AG10803 (cell line): Measurements from ENCODE around the gene OCIAD1.
"Not testable (repeated sequence)": the region's sequence is repeated elsewhere in the genome, so short reads cannot be mapped to it uniquely, and the experiment has no call there.

Experiments used
- DNase-seq: peaks from one replicate; pipeline ENCODE4 v3.0.0; 2010; ENCODE audit warnings: low read depth
- H3K4me3 ChIP-seq: 2 replicates; pipeline ENCODE4 v1.5.1; 2011; ENCODE audit warnings: mild to moderate bottlenecking, low read length, control low read depth
- CTCF ChIP-seq: conservative IDR thresholded peaks from 2 replicates; pipeline ENCODE4 v1.5.1; 2011; ENCODE audit warnings: mild to moderate bottlenecking, low read length, control low read depth, inconsistent platforms

The OCIAD1 gene

GRCh38 chr4:48827622-48828021 is 3.3 kb upstream of the OCIAD1 start:
- H3K4me3 ChIP-seq = no peak overlapping the region
- TF ChIP-seq CTCF = no peak

GRCh38 chr4:48831532-48832030 is 693 bp downstream of the OCIAD1 start:
- peak; percentile 16 for DNase-seq
- TF ChIP-seq CTCF = no peak

More at GRCh38 chr4:48827622-48828021, 3.3 kb upstream of the OCIAD1 start:
- no peak for DNase-seq

GRCh38 chr4:48832571-48832970 is 1.7 kb downstream of the OCIAD1 start:
- peak overlapping the region; percentile 99 for H3K4me3 ChIP-seq
- no peak for DNase-seq
- no peak for TF ChIP-seq CTCF

More at GRCh38 chr4:48831532-48832030, 693 bp downstream of the OCIAD1 start:
- H3K4me3 ChIP-seq = peak overlapping the region; percentile 99

- no peak overlapping the region for H3K4me3 ChIP-seq
- DNase-seq = no peak
- TF ChIP-seq CTCF = no peak
These were observed 5.8 kb downstream of the OCIAD1 start for GRCh38 chr4:48836658-48837057.

GRCh38 chr4:48841045-48841827 is 10.3 kb downstream of the OCIAD1 start:
- no peak for TF ChIP-seq CTCF
- peak; percentile 11 for DNase-seq
- no peak overlapping the region for H3K4me3 ChIP-seq

GRCh38 chr4:48844843-48845242 is 14.0 kb downstream of the OCIAD1 start:
- DNase-seq = no peak
- no peak for TF ChIP-seq CTCF
- no peak overlapping the region for H3K4me3 ChIP-seq

- not testable (repeated sequence) for H3K4me3 ChIP-seq, DNase-seq
These were observed 17.9 kb downstream of the OCIAD1 start for GRCh38 chr4:48848799-48849198.
